Astrocyte of the cerebellum (primary cell): ENCODE results near the gene DBX1.
"Not testable (repeated sequence)": the region's sequence is repeated elsewhere in the genome, so short reads cannot be mapped to it uniquely, and the experiment has no call there.

Experiments used
- DNase-seq: peaks from one replicate; pipeline ENCODE4 v3.0.0-alpha.2; 2011; ENCODE audit warnings: low read depth
- H3K4me3 ChIP-seq: 2 replicates; pipeline ENCODE4 v1.5.1; 2011; ENCODE audit warnings: mild to moderate bottlenecking, low read depth, low read length, moderate library complexity
- CTCF ChIP-seq: IDR thresholded peaks from 2 replicates; pipeline ENCODE4 v1.5.1; 2012; ENCODE audit warnings: low read length, low read depth, moderate library complexity, mild to moderate bottlenecking; ENCODE audit errors: missing control alignments
- in situ Hi-C: cut with HindIII; loops from 2 replicates; pipeline ENCODE4 v1.10.0; 2017; ENCODE audit warnings: low sequenced_read_pairs

The DBX1 gene

GRCh38 chr11:20203831-20204230, 43.6 kb upstream of the DBX1 start:
- in situ Hi-C loops = no loop called here
- H3K4me3 ChIP-seq = no peak overlapping the region
- no peak for TF ChIP-seq CTCF
- no peak for DNase-seq

GRCh38 chr11:20201231-20201630, 41.0 kb upstream of the DBX1 start:
- in situ Hi-C loops = no loop called here
- DNase-seq = no peak
- H3K4me3 ChIP-seq = no peak overlapping the region
- no peak for TF ChIP-seq CTCF

GRCh38 chr11:20200331-20200955, 40.2 kb upstream of the DBX1 start:
- DNase-seq, in situ Hi-C loops, H3K4me3 ChIP-seq: not testable (repeated sequence)

GRCh38 chr11:20197881-20198280, 37.6 kb upstream of the DBX1 start:
- TF ChIP-seq CTCF = no peak
- no peak overlapping the region for H3K4me3 ChIP-seq
- in situ Hi-C loops = no loop called here
- DNase-seq = no peak

GRCh38 chr11:20194470-20194869, 34.2 kb upstream of the DBX1 start:
- no peak for DNase-seq
- H3K4me3 ChIP-seq = no peak overlapping the region
- in situ Hi-C loops = no loop called here
- no peak for TF ChIP-seq CTCF

- TF ChIP-seq CTCF = no peak
- DNase-seq = no peak
- in situ Hi-C loops = no loop called here
These were observed 33.0 kb upstream of the DBX1 start for GRCh38 chr11:20193307-20193706.

GRCh38 chr11:20192641-20193040, 32.4 kb upstream of the DBX1 start:
- in situ Hi-C loops = no loop called here
- no peak overlapping the region for H3K4me3 ChIP-seq
- no peak for TF ChIP-seq CTCF
- no peak for DNase-seq

More at GRCh38 chr11:20193307-20193706, 33.0 kb upstream of the DBX1 start:
- H3K4me3 ChIP-seq = no peak overlapping the region
